Stomach (tissue), 9 donors: ENCODE measurements around the gene TBC1D1. TPM values are rescaled to one million over a fixed set of nuclear protein-coding genes. Genes with fewer than 3 reads are reported as not detected.

Experiments
- DNase-seq, 2 donors: peaks; one replicate each; pipeline versions ENCODE4 v3.0.0 to v3.0.0-alpha.2; 2013 to 2019
- H3K27ac ChIP-seq, 5 donors: fragments of 200-600 bp in 4 of 5; sonication (generic) in 4 of 5; one replicate each; pipeline ENCODE4 v1.5.1; 2013 to 2019; ENCODE audit warnings: mild to moderate bottlenecking in 1 of 5, moderate library complexity in 1 of 5
- H3K27me3 ChIP-seq, 3 donors: fragments of 200-600 bp; sonication (generic); one replicate each; pipeline ENCODE4 v1.5.1; 2017 to 2019; ENCODE audit warnings: mixed run types in 1 of 3
- H3K36me3 ChIP-seq, 4 donors: fragments of 200-600 bp; sonication (generic); 1 replicate in 3 of 4; 2 replicates in 1 of 4; pipeline ENCODE4 v1.5.1; 2016 to 2019
- H3K4me1 ChIP-seq, 4 donors: fragments of 200-600 bp; sonication (generic); one replicate each; pipeline ENCODE4 v1.5.1; 2016 to 2019
- H3K4me3 ChIP-seq, 4 donors: fragments of 200-600 bp; sonication (generic) in 3 of 4; one replicate each; pipeline ENCODE4 v1.5.1; 2016 to 2019; ENCODE audit warnings: mild to moderate bottlenecking in 1 of 4
- H3K9me3 ChIP-seq, 4 donors: fragments of 200-600 bp; sonication (generic); one replicate each; pipeline ENCODE4 v1.5.1; 2016 to 2019
- CTCF ChIP-seq, 7 experiments: fragments of 450-650 bp in 4 of 7; fragments of 200-600 bp in 3 of 7; sonication (generic) in 3 of 7; IDR thresholded peaks; one replicate each; pipeline ENCODE4 v1.5.1; 2016 to 2019; ENCODE audit warnings: antibody characterized with exemption in 7 of 7, control low read depth in 2 of 7, mild to moderate bottlenecking in 1 of 7
- EP300 ChIP-seq: sonication (generic); formaldehyde crosslinking; IDR thresholded peaks from one replicate; pipeline ENCODE4 v1.6.1; 2017; ENCODE audit warnings: antibody characterized with exemption
- POLR2A ChIP-seq, 4 donors: fragments of 450-650 bp; IDR thresholded peaks; one replicate each; pipeline ENCODE4 v1.6.1; 2016; ENCODE audit warnings: antibody characterized with exemption in 4 of 4, control low read depth in 2 of 4, mild to moderate bottlenecking in 1 of 4, moderate library complexity in 1 of 4
- POLR2AphosphoS5 ChIP-seq, 3 donors: sonication (generic); formaldehyde crosslinking; IDR thresholded peaks; one replicate each; pipeline ENCODE4 v1.6.1; 2016; ENCODE audit warnings: antibody characterized with exemption in 3 of 3
- WGBS, 5 donors: extraction: QIAGEN DNeasy Blood & Tissue Kit in 3 of 5; methylation state at CpG; one replicate each; pipeline versions ENCODE4 v1.1.5 to v1.1.7; 2013 to 2018; 5-methylcytosine and 5-hydroxymethylcytosine counted together
- intact Hi-C: fragments of 100-400 bp; cut with DNase I; formaldehyde crosslinking; loops from one replicate; pipeline ENCODE4 v1.15.1; 2023; ENCODE audit warnings: low total_unique reads
- polyA plus RNA-seq, 3 donors: library from polyadenylated mRNA; stranded (reverse); fragments of 200-250 nt; gene quantifications; one replicate each; pipeline ENCODE4 v1.2.3, GENCODE V29; 2013
- total RNA-seq, 5 donors: library from RNA; depleted of rRNA; stranded (reverse); fragments of >200 nt; gene quantifications; one replicate each; pipeline versions ENCODE4 v1.1.0 to v1.2.3, GENCODE V29; 2014 to 2016
- donor health status: healthy with polysubstance abuse.
- donor health status: Bipolar disorder and iron deficiency.
- donor health status: healthy.

Gene TBC1D1
- total and polyA plus RNA-seq, 8 donors: 18.8 to 165 (median 49.5) TPM

- H3K27me3 ChIP-seq: no peaks in the 10 kb centered on the region
- H3K36me3 ChIP-seq: peaks cover 0 to 18% (median 4%) of the 10 kb centered on the region in 4 donors
- H3K9me3 ChIP-seq: no peaks in the 10 kb centered on the region
- intact Hi-C loops: no loop called here
- H3K4me3 ChIP-seq: no peak overlapping the region
- H3K27ac ChIP-seq: no peak overlapping the region
- no peak for DNase-seq
- TF ChIP-seq POLR2A (IDR thresholded peaks at IDR 0.05) (no peak), EP300 (no peak), POLR2AphosphoS5 (IDR thresholded peaks at IDR 0.05) (no peak), CTCF (IDR thresholded peaks at IDR 0.05) (no peak)
- peaks cover 2 to 76% (median 28%) of the 10 kb centered on the region in 4 donors for H3K4me1 ChIP-seq
Observed at GRCh38 chr4:38088321-38088720, 197.4 kb downstream of the TBC1D1 start.

DNA sequence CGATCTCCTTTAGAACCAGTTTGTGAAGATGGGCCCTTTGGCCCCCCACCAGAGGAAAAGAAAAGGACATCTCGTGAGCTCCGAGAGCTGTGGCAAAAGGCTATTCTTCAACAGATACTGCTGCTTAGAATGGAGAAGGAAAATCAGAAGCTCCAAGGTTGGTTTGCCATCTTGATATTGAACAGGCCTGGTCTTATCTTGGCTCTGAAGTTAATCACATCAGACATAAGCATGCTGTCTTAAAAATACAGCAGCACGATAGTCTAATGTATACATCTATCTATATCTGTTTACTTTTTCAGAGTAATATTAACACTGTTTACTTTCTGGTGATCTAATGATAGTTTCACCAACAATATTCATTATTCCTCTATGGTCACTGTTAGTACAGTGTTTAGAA is 199.1 kb downstream of the TBC1D1 start:
- H3K27ac ChIP-seq: no peak overlapping the region
- H3K4me1 ChIP-seq: peaks cover 0 to 61% (median 25%) of the 10 kb centered on the region in 4 donors
- WGBS, 5 donors: 60 to 77% (median 72%) methylated on average over 4 of the region's 4 CpGs
- H3K9me3 ChIP-seq: no peaks in the 10 kb centered on the region
- TF ChIP-seq EP300 (no peak), CTCF (IDR thresholded peaks at IDR 0.05) (no peak), POLR2AphosphoS5 (IDR thresholded peaks at IDR 0.05) (no peak), POLR2A (IDR thresholded peaks at IDR 0.05) (no peak)
- intact Hi-C loops: no loop called here
- H3K4me3 ChIP-seq: no peak overlapping the region
- no peaks in the 10 kb centered on the region for H3K27me3 ChIP-seq
- DNase-seq: no peak
- peaks cover 0 to 14% (median 2%) of the 10 kb centered on the region in 4 donors for H3K36me3 ChIP-seq

GRCh38 chr4:38090455-38091246 is 199.8 kb downstream of the TBC1D1 start:
- no peak for TF ChIP-seq CTCF (IDR thresholded peaks at IDR 0.05)
- TF ChIP-seq POLR2AphosphoS5 (IDR thresholded peaks at IDR 0.05): no peak
- TF ChIP-seq EP300: no peak
- TF ChIP-seq POLR2A (IDR thresholded peaks at IDR 0.05): no peak
- WGBS, 5 donors: 71 to 77% (median 76%) methylated on average over 7 of the region's 7 CpGs
- no peaks in the 10 kb centered on the region for H3K9me3 ChIP-seq
- H3K4me3 ChIP-seq: no peak overlapping the region
- no peak overlapping the region for H3K27ac ChIP-seq
- no peaks in the 10 kb centered on the region for H3K27me3 ChIP-seq
- H3K4me1 ChIP-seq: peaks cover 0 to 54% (median 22%) of the 10 kb centered on the region in 4 donors
- H3K36me3 ChIP-seq: peaks cover 0 to 16% (median 2%) of the 10 kb centered on the region in 4 donors
- DNase-seq: no peak
- intact Hi-C loops: no loop called here

GRCh38 chr4:38091636-38092035 is 200.8 kb downstream of the TBC1D1 start:
- no peak overlapping the region for H3K4me3 ChIP-seq
- no peaks in the 10 kb centered on the region for H3K9me3 ChIP-seq
- TF ChIP-seq POLR2AphosphoS5 (IDR thresholded peaks at IDR 0.05): no peak
- TF ChIP-seq EP300: no peak
- TF ChIP-seq POLR2A (IDR thresholded peaks at IDR 0.05): no peak
- TF ChIP-seq CTCF (IDR thresholded peaks at IDR 0.05): no peak
- H3K4me1 ChIP-seq: peaks cover 0 to 44% (median 21%) of the 10 kb centered on the region in 4 donors
- no peaks in the 10 kb centered on the region for H3K27me3 ChIP-seq
- WGBS, 5 donors: 23 to 45% (median 30%) methylated on average over 1 of the region's 1 CpG
- peak overlapping the region in 2 of 5 donors; percentile 5 to 19 for H3K27ac ChIP-seq
- intact Hi-C loops: no loop called here
- no peak for DNase-seq
- peaks cover 0 to 26% (median 10%) of the 10 kb centered on the region in 4 donors for H3K36me3 ChIP-seq
